Uterus (tissue), 4 donors: Measurements from ENCODE around the gene P2RY11. TPM values are rescaled to one million over a fixed set of nuclear protein-coding genes. Genes with fewer than 3 reads are reported as not detected.

Experiments
- DNase-seq, 2 donors: peaks; one replicate each; pipeline ENCODE4 v3.0.0-alpha.2; 2019 to 2020
- H3K27ac ChIP-seq, 2 donors: fragments of 200-600 bp; sonication (generic); 1 replicate in 1 of 2; 2 replicates in 1 of 2; pipeline ENCODE4 v1.5.1; 2016 to 2018
- H3K27me3 ChIP-seq, 2 donors: fragments of 200-600 bp; sonication (generic); one replicate each; pipeline ENCODE4 v1.5.1; 2018 to 2019; ENCODE audit warnings: control low read depth in 1 of 2
- H3K36me3 ChIP-seq, 2 donors: fragments of 200-600 bp; sonication (generic); one replicate each; pipeline ENCODE4 v1.5.1; 2019; ENCODE audit warnings: control low read depth in 1 of 2
- H3K4me1 ChIP-seq, 2 donors: fragments of 200-600 bp; sonication (generic); one replicate each; pipeline ENCODE4 v1.5.1; 2018 to 2019; ENCODE audit warnings: control low read depth in 1 of 2
- H3K4me3 ChIP-seq, 2 donors: fragments of 200-600 bp; sonication (generic); 1 replicate in 1 of 2; 2 replicates in 1 of 2; pipeline ENCODE4 v1.5.1; 2018 to 2019; ENCODE audit warnings: mild to moderate bottlenecking in 1 of 2
- H3K9me3 ChIP-seq, 2 donors: fragments of 200-600 bp; sonication (generic); one replicate each; pipeline ENCODE4 v1.5.1; 2019; ENCODE audit warnings: control low read depth in 1 of 2
- CTCF ChIP-seq, 4 experiments: fragments of 200-600 bp in 2 of 4; fragments of 450-650 bp in 2 of 4; sonication (generic) in 2 of 4; IDR thresholded peaks; one replicate each; pipeline ENCODE4 v1.5.1; 2016 to 2019; ENCODE audit warnings: antibody characterized with exemption in 4 of 4, mild to moderate bottlenecking in 2 of 4, moderate library complexity in 1 of 4
- POLR2A ChIP-seq, 2 donors: fragments of 450-650 bp; IDR thresholded peaks; one replicate each; pipeline ENCODE4 v1.6.1; 2016; ENCODE audit warnings: antibody characterized with exemption in 2 of 2, mild to moderate bottlenecking in 1 of 2, moderate library complexity in 1 of 2
- intact Hi-C: fragments of 100-400 bp; cut with DNase I; formaldehyde crosslinking; loops from one replicate; pipeline ENCODE4 v1.15.1; 2023; ENCODE audit warnings: low total_unique reads
- total RNA-seq, 4 donors: library from RNA; depleted of rRNA in 3 of 4; stranded (reverse); fragments of >200 nt in 3 of 4; gene quantifications; one replicate each; pipeline versions ENCODE4 v1.1.0 to v1.2.4, GENCODE V29; 2014 to 2023
- donor health status: DM: yes; HTN: yes; CAD: no.

The P2RY11 gene
- total RNA-seq, 4 donors from 2014 or later, result 0.51 to 19.1 (median 4.4) TPM

- intact Hi-C loops, result no loop called here
- TF ChIP-seq CTCF (IDR thresholded peaks at IDR 0.05) (peak in 2 of 4 experiments; percentile 17 to 54), POLR2A (IDR thresholded peaks at IDR 0.05) (peak; percentile 40 to 68)
- Histone ChIP-seq H3K27me3 (no peaks in the 10 kb centered on the region), H3K4me1 (peaks cover 0 to 9% of the 10 kb centered on the region in 2 donors), H3K9me3 (no peaks in the 10 kb centered on the region), H3K36me3 (no peaks in the 10 kb centered on the region), H3K4me3 (peak within 1 kb of the TSS; percentile 63 to 74), H3K27ac (peak within 1 kb of the TSS; percentile 52 to 84)
- DNase-seq, result peak; percentile 97 to 99
These were observed 5.2 kb upstream of the P2RY11 start, which contains the start of gene PPAN for GRCh38 chr19:10106100-10106936. TSS of gene PPAN (plus strand) at chr19:10106362. CDS start at chr19:10106395, 33 bp downstream.

DNA sequence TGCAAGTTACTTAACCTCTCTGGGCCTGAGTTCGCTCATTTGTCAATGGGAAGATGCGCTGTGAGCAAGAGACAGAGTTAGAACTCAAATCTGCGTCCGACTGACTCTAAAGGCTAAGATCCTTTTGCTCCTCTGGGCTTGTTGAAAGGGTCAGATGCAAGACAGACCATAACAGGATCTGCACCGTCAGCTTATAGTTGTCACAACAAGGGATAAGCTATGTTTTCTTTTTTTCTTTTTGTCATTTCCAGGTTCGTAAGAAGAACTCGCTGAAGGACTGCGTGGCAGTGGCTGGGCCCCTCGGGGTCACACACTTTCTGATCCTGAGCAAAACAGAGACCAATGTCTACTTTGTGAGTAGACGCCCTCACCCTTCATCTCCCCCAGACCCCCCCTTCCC lies 4.2 kb upstream of the P2RY11 start:
- intact Hi-C loops, result no loop called here
- Histone ChIP-seq H3K9me3 (no peaks in the 10 kb centered on the region), H3K4me1 (peaks cover 0 to 9% of the 10 kb centered on the region in 2 donors), H3K4me3 (peak overlapping the region in 1 of 2 donors; percentile 63), H3K36me3 (no peaks in the 10 kb centered on the region), H3K27me3 (no peaks in the 10 kb centered on the region), H3K27ac (no peak overlapping the region)
- no peak for TF ChIP-seq POLR2A (IDR thresholded peaks at IDR 0.05)
- TF ChIP-seq CTCF (IDR thresholded peaks at IDR 0.05), result no peak
- no peak for DNase-seq

GRCh38 chr19:10107817-10108367 lies 3.6 kb upstream of the P2RY11 start:
- Histone ChIP-seq H3K9me3 (no peaks in the 10 kb centered on the region), H3K4me3 (no peak overlapping the region), H3K27me3 (no peaks in the 10 kb centered on the region), H3K27ac (no peak overlapping the region), H3K4me1 (peaks cover 0 to 9% of the 10 kb centered on the region in 2 donors), H3K36me3 (no peaks in the 10 kb centered on the region)
- intact Hi-C loops, result no loop called here
- DNase-seq, result no peak
- TF ChIP-seq POLR2A (IDR thresholded peaks at IDR 0.05) (no peak), CTCF (IDR thresholded peaks at IDR 0.05) (no peak)

DNA sequence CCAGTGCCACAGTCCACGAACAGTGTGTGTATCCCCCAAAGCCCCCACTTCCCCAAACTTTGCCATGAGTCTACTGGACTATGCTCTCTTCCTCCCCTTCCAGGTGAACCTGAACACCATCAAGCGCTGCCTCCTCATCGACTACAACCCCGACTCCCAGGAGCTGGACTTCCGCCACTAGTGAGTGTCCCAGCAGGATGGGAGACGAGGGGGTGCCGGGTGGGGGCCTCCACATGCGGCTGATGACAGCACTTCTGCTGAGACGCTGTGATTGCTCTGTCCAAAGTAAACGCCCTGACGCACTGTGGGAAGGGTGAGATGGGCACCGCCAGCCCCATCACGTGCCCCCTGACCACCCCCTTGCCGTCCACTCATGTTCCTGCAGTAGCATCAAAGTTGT lies 2.0 kb upstream of the P2RY11 start:
- intact Hi-C loops, result no loop called here
- no peaks in the 10 kb centered on the region for H3K36me3 ChIP-seq

More for the DNA sequence above, 2.0 kb upstream of the P2RY11 start:
- H3K4me3 ChIP-seq, result no peak overlapping the region
- DNase-seq, result no peak
- H3K4me1 ChIP-seq, result peaks cover 0 to 9% of the 10 kb centered on the region in 2 donors
- no peak overlapping the region for H3K27ac ChIP-seq
- no peak for TF ChIP-seq POLR2A (IDR thresholded peaks at IDR 0.05)
- no peak for TF ChIP-seq CTCF (IDR thresholded peaks at IDR 0.05)
- H3K27me3 ChIP-seq, result no peaks in the 10 kb centered on the region
- no peaks in the 10 kb centered on the region for H3K9me3 ChIP-seq
